ENCODE results near the gene PLEKHG4B. TPM values are rescaled to one million over a fixed set of nuclear protein-coding genes. Genes with fewer than 3 reads are reported as not detected.

The PLEKHG4B gene
- total RNA-seq, 1 donor from 2014 or later: 22.0 TPM

DNA sequence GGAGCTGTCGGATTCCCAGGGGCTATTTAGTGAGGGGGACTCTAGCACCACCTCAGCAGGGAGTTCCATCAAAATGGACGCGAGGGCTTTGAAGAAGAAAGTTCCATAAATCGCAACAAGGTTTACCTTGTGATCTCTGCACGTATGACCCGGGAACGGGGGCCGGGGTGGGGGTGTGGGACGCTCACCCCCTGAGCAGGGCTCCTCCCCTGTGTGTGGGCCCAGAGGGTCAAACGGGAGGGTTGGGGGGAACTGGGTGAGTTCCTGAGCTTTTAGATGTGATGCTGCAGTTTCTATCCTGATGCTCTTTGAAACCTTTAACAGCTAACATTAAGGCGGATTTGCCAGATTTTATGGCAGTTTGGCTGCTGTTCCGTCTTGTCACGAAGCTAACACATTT lies 80.5 kb downstream of the PLEKHG4B start:
- Mint-ChIP-seq H3K36me3 (ENCODE audit: low read depth) (no peaks in the 10 kb centered on the region), H3K27me3 (ENCODE audit: low read depth) (no peaks in the 10 kb centered on the region), H3K4me1 (peaks cover 12% of the 10 kb centered on the region), H3K4me3 (no peak overlapping the region), H3K27ac (ENCODE audit: unreplicated experiment) (no peak overlapping the region), H3K9me3 (no peaks in the 10 kb centered on the region)
- no peak for DNase-seq (ENCODE audit: low read depth, low spot score)
- TF ChIP-seq, protein P1, sequence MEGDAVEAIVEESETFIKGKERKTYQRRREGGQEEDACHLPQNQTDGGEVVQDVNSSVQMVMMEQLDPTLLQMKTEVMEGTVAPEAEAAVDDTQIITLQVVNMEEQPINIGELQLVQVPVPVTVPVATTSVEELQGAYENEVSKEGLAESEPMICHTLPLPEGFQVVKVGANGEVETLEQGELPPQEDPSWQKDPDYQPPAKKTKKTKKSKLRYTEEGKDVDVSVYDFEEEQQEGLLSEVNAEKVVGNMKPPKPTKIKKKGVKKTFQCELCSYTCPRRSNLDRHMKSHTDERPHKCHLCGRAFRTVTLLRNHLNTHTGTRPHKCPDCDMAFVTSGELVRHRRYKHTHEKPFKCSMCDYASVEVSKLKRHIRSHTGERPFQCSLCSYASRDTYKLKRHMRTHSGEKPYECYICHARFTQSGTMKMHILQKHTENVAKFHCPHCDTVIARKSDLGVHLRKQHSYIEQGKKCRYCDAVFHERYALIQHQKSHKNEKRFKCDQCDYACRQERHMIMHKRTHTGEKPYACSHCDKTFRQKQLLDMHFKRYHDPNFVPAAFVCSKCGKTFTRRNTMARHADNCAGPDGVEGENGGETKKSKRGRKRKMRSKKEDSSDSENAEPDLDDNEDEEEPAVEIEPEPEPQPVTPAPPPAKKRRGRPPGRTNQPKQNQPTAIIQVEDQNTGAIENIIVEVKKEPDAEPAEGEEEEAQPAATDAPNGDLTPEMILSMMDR (conservative IDR thresholded peaks at IDR 0.05): no peak

DNA sequence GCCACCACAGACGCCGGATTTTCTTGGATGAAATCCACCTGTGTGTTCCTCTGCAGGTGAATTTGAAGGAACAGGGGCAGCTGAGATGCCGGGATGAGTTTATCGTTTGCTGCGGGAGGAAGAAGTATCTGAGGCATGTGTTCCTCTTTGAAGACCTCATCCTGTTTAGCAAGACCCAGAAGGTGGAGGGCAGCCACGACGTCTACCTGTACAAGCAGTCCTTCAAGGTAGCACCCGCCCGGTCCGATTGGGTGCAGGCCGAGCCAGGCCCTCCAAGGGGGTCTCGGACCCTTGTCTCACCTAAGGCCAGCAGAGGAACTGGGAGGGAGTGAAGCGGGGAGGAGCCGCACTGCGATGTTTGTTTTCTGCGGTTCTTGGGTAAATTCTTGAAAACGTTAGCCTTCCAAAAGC lies 80.9 kb downstream of the PLEKHG4B start:
- Mint-ChIP-seq H3K27me3 (ENCODE audit: low read depth) (no peaks in the 10 kb centered on the region), H3K36me3 (ENCODE audit: low read depth) (no peaks in the 10 kb centered on the region), H3K4me1 (peaks cover 12% of the 10 kb centered on the region), H3K27ac (ENCODE audit: unreplicated experiment) (peak overlapping the region; percentile 6), H3K4me3 (no peak overlapping the region), H3K9me3 (no peaks in the 10 kb centered on the region)
- TF ChIP-seq, protein P1 (conservative IDR thresholded peaks at IDR 0.05): no peak
- no peak for DNase-seq (ENCODE audit: low read depth, low spot score)

DNA sequence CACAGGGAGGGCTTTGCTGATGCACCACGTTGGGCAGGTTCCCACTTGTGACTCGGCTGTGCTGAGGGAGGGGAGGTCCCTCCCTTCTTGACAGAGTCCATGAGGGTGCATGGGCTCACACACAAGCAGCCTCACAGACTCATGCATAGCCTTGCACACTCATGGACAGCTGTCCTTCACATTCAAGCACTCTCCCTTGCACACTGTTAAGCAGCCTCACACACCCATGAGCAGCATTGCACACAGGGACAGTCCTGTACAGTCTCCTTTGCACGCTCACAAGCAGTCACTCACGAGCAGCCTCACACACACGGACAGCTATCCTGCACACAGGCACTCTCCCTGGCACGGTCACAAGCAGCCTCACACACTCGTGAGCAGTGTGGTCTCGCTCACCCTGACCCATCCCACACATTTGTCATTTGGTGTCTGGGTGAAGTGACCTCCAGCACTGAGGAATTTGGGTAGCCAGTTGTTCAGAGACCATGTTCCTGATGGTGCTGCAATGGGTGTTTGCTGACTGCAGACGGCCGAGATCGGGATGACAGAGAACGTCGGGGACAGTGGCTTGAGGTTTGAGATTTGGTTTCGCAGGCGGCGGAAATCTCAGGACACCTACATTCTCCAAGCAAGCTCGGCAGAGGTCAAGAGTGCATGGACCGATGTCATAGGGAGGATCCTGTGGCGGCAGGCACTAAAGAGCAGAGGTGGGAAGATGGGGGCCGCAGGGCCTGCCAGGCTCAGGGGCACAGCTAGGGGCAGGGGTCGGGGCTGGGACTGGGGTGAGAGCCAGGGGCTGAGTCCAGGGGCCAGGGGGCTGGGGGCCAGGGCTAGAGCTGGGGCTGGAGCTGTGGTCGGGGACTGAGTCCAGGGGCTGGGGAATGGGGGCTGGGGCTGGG lies 81.7 kb downstream of the PLEKHG4B start:
- Mint-ChIP-seq H3K9me3 (no peaks in the 10 kb centered on the region), H3K36me3 (ENCODE audit: low read depth) (no peaks in the 10 kb centered on the region), H3K4me3 (no peak overlapping the region), H3K27ac (ENCODE audit: unreplicated experiment) (peak overlapping the region; percentile 5), H3K27me3 (ENCODE audit: low read depth) (no peaks in the 10 kb centered on the region), H3K4me1 (peaks cover 9% of the 10 kb centered on the region)
- TF ChIP-seq, protein P1 (conservative IDR thresholded peaks at IDR 0.05): no peak
- no peak for DNase-seq (ENCODE audit: low read depth, low spot score)

DNA sequence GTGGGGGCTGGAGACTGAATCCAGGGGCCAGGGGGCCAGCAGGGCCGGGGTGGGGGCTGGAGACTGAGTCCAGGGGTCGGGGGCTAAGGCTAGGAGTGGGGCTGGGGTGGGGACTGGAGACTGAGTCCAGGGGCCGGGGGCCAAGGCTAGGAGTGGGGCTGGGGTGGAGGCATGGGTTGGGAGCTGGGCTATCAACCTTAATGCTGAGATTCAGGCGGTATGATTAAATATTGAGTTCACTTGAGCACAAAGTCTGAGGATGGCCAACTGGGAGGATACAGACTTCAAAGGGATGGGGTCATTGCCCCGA lies 82.3 kb downstream of the PLEKHG4B start:
- no peak for DNase-seq (ENCODE audit: low read depth, low spot score)
- no peak overlapping the region for H3K27ac Mint-ChIP-seq (ENCODE audit: unreplicated experiment)
- no peaks in the 10 kb centered on the region for H3K9me3 Mint-ChIP-seq
- H3K27me3 Mint-ChIP-seq (ENCODE audit: low read depth): no peaks in the 10 kb centered on the region
- peaks cover 8% of the 10 kb centered on the region for H3K4me1 Mint-ChIP-seq
- H3K36me3 Mint-ChIP-seq (ENCODE audit: low read depth): no peaks in the 10 kb centered on the region
- no peak overlapping the region for H3K4me3 Mint-ChIP-seq
- TF ChIP-seq, protein P1 (conservative IDR thresholded peaks at IDR 0.05): no peak

DNA sequence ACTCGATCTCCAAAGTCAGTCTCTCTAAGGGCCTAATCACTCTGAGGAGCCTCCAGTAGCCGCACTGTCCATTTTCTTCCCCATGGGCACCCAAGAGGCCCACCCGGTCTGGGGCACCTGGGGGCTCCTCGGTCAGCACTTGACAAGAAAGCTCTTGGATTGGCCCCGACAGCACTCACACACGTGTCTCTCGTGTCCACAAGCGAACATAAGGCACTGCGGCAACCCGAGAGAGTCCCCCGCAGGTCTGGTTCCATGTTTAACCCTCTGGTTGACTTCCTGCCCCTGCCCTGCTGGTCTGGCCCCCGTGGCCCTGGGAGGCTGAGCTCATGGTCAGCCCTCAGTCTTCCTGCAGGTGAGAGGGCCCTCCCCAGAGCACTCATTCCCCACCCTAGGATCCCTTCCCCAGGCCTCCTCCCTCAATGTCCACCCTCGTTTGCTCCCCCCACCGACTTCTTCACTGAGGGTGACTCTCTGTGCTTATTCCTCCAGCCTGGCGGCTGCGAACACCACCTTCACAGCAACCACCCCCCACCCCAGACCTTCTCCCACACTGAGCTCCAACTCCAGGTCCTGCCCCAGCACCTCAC lies 83.0 kb downstream of the PLEKHG4B start:
- H3K4me1 Mint-ChIP-seq: peaks cover 8% of the 10 kb centered on the region
- H3K27me3 Mint-ChIP-seq (ENCODE audit: low read depth): no peaks in the 10 kb centered on the region
- TF ChIP-seq, protein P1 (conservative IDR thresholded peaks at IDR 0.05): no peak
- DNase-seq (ENCODE audit: low read depth, low spot score): no peak
- peak overlapping the region; percentile 62 for H3K27ac Mint-ChIP-seq (ENCODE audit: unreplicated experiment)
- no peak overlapping the region for H3K4me3 Mint-ChIP-seq
- H3K36me3 Mint-ChIP-seq (ENCODE audit: low read depth): no peaks in the 10 kb centered on the region
- H3K9me3 Mint-ChIP-seq: no peaks in the 10 kb centered on the region

All from neural crest cell (in vitro differentiated cells).